GM19395 (cell line): ENCODE data around the gene PDE4D.

Source experiments
- ATAC-seq: cut with Tn5 transposase; IDR thresholded peaks from one replicate; pipeline ENCODE4 v1.9.1; 2021; ENCODE audit warnings: mild to moderate bottlenecking, moderate library complexity; ENCODE audit not compliant: unreplicated experiment

Gene PDE4D

DNA sequence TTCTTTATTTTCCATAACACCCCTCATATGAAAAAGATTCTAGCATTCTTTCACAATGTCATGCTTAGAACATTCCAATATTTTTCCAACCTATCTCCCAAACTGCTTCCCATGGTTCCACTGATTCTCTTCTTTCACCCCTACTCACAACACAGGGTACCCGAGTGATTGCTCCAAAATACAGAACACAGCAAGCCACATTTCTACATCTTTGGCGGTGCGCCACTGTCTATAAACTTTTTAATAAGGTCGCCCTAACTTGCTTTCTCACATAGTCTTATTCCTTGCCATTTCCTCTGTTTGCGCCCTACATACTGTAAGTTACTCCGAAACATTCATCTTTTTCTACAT lies 793.6 kb downstream of the PDE4D start:
- ATAC-seq = no peak

DNA sequence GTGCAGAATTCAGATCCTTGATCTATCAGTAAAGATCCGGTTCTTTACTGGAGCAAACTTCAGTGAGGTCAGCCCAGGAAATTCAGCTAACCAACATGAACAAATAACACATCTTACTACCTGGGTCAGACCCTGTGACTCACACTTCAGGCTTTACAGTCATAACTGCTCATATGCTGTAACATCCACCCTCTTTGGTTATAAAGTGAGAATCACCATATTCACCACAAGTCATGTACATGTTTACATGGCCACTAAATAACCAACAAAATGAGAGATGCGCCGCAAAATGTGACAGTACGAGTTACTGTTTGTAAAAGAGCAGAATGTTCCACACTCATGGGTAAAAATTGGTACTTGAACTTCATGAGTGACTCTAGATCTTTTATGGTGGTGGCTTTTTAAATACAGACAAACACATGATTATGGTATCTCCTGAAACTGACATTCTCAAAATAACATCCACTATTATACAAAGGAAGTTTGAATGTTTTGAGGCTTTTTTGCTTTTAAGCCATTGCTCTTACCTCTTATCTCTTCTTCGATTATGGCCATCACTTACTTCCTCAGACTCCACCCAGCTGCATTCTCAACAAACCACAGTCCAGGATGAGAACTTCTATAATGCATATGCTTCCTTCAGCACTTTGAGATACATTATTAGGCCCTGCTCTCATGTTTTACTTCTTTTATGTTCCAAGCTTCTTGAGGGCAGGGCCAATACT lies 794.1 kb downstream of the PDE4D start:
- ATAC-seq = peak; percentile 73

DNA sequence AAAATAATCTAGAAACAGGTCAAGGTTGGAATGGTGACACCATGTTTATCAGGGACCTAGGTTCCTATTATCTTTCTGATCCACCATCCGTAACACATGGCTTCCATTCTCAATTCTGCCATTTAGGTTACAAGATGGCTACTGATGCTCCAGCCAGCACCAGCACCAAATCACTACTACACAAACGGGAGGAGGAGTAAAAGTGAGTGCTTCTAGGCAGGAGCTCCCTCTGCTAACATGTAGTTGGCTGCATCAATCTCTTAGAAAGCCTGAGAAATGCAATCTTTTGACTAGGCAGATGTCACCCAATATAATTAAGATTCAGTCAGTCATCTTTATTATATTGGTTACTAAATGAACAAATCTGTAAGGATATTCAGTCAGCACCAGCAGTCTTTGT lies 794.8 kb downstream of the PDE4D start:
- ATAC-seq = no peak

DNA sequence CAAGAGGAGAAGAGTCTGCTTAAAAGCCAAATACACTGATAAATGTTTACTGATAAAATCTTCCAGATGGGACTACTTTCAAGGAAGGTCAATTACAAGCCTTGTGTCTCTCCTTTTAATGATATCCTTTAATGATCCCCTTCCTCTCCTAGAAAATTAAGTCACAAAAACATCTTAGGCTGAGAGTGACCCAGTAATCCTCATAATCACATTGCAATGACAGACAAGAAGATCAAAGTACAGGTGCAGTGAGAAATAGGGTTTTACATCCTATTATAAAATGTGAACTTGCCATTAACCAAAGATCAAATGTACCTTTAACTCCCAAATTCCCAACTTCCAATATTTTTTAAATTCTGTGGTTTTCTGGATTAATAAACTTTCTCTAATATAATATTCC lies 795.8 kb downstream of the PDE4D start:
- ATAC-seq = no peak

DNA sequence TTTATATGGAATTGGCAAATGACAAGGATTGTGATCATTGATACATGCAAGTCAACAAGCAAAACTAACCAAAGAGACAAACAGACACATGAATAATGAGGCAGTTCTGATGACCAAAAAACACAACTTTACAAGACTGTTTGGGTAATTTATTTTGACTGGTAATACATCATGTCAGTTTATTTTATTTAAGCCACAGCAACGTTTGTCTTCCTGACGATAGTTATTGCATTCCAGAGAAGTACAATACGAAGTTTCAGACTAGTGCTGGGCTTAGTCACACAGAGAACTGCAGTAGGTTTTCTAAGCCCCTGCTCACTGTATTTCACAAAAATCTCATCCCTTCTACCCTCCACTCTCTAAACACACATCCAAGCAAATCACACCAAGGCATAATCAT lies 796.4 kb downstream of the PDE4D start:
- ATAC-seq = no peak

DNA sequence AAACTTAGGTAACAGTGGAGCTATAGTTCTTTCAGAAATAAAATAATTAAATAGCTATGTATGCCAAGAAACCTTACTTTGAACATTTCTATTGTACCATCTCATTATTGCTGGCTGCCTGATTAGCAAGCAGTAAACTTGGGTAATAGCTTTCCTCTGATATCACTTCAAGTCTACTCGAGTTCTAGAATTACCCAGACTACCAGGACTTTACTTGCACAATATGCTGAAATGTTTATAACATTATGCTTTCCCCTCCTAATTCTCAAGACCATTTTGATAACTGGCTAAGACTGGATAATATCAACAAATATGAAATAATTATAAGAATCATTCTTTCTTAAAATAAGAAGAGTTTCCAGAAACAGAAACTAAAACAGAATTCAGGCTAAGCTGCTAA lies 798.0 kb downstream of the PDE4D start:
- no peak for ATAC-seq

DNA sequence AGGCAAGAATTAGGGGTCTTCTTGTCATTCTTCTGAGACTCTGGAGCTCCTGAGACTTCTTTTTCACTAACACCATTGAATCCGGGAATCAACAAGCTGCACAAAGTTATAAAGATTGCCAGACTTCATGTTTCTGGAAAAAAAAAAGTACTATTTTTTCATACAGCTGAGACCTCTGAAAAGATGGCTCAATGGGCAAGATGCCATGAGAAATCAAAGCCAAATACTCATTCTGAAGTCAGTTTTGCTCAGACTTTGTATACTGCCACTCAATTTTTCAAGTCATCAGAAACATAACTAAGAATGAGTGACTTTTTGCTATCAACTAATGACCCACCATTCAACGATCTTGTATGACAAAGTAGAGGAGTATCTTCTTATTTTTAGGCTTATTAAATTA lies 798.7 kb downstream of the PDE4D start:
- ATAC-seq = no peak

DNA sequence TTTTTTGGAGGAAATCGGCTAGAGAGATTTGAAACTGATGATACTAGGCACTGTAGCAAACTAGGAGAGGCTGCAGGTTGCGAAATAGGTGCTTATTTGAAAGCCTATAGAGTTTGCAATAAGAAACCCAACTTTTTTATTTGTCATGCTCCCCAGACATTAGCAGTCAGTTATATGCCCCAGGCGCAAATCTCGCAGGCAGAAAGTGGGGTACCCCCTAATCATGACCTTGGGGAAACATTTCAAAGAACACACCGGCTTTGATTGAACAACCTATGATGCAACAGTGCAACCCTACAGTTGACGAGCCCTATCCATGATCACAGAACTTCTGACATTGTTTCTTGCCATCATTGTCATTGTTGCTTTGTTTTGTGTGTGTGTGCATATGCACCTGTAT lies 800.2 kb downstream of the PDE4D start:
- ATAC-seq = no peak

DNA sequence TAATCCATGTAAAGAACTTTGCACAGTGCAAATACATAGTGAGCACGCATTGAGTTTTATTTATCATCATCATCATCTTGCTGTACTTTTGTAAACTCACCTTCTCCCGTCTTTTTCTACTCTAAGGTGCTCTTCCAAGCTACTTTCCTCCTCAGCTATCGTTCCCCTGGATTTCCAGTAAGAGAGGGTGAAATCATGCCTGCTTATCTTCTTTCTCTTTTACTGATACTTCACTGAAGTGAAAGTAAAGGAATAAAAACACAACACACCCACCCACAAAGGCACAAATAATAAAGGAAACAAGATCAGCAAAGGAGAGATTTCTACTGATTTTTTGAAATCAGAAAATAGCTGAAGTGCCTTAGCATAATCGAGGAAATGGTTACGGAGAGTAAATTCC lies 800.8 kb downstream of the PDE4D start:
- no peak for ATAC-seq

DNA sequence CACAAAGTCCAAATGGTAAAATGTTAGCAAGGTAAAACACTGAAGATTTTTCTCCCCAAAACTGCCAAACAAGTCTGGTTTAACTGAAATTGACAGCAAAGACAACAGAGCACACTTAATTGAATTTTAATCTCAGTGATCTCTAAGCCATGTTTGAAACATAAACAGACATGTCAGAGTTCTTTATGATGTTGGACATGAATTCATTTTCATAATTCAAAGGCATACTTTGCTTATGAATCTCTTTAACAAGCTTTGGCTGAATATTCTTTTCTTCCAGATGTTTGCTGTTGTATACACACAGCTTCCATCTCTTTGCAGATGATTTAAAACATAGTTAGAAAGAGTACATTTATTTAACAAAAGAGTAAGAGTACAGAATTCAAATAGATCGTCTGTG lies 801.6 kb downstream of the PDE4D start:
- ATAC-seq = no peak

DNA sequence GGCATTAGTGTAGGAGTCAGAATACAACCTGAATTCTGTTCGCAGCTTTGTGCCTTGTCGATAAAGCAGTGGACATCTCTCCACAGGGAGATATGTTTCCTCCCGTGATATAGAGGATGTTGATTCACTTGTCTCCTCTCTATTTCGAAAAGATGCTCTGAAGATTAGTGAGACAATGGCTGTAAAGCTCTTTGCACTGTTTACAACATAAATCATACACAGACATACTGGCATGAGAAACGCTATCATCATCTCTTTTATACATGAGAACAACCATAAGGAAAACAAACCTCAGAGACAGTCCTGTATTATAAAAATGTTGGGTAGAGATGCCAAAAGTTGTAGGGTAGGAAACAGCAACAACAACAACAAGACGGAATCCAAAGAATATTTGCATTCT lies 803.2 kb downstream of the PDE4D start:
- no peak for ATAC-seq

DNA sequence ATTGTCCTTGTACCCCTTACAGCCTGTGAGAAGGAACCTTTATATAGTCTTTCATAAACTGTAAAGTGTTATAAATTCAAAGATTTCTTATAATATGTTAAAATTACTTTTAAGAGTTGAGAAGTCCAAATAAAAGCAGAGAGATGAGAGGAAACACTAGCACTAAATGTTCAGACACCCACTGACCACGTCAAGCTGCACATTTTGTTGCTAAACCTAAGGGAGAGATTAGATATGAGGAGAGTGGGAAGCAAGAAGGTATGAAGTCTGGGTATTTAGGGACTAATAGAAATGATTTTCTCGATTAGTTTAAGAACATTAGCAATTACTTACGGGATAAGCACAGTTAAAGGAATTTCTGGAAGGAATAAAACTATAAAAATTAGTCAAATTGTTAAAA lies 803.8 kb downstream of the PDE4D start:
- no peak for ATAC-seq

DNA sequence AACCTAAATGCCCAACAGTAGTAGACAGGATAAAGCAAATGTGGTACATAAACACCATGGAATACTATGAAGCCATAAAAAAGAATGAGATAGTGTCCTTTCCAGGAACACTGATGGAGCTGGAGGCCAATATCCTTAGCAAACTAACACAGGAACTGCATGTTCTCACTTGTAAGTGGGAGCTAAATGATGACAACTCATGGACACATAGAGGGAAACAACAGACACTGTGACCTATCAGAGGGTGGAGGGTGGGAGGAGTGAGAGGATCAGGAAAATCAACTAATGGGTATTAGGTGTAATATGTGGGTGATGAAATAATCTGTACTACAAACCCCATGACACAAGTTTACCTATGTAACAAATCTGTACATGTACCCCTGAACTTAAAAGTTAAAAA lies 805.0 kb downstream of the PDE4D start:
- ATAC-seq = no peak

DNA sequence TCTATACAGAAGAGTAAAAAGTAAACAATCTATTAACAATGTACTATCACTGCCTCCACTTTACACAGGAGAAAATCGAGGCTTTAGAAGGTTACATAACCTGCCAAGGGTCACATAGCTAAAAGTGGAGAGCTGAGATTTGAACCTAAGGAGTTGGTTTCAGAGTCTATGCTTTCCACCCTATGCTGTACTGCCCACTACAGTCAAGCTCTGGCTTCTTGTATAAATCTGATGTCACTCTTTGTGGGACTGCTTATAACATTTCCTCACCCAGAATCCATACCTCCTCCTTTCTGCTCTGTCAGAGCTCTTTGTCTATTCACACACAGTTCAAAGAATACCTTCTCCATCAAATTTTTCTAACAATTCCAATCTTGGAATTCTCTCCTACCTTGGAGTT lies 807.5 kb downstream of the PDE4D start:
- no peak for ATAC-seq

DNA sequence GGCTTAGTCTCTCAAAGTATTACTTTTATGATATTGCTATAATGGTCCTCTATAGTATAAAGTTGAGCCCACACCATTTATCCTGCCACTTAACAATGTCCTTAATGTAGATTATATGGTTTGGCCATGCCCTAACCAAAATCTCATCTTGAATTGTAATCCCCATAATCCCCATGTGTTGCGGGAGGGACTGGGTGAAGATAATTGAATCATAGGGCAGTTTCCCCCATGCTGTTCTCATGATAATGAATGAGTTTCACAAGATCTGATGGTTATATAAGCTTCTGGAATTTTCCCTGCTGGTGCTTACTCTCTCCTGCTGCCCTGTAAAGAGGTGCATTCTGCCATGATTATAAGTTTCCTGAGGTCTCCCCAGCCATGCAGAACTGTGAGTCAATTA lies 811.8 kb downstream of the PDE4D start:
- no peak for ATAC-seq

DNA sequence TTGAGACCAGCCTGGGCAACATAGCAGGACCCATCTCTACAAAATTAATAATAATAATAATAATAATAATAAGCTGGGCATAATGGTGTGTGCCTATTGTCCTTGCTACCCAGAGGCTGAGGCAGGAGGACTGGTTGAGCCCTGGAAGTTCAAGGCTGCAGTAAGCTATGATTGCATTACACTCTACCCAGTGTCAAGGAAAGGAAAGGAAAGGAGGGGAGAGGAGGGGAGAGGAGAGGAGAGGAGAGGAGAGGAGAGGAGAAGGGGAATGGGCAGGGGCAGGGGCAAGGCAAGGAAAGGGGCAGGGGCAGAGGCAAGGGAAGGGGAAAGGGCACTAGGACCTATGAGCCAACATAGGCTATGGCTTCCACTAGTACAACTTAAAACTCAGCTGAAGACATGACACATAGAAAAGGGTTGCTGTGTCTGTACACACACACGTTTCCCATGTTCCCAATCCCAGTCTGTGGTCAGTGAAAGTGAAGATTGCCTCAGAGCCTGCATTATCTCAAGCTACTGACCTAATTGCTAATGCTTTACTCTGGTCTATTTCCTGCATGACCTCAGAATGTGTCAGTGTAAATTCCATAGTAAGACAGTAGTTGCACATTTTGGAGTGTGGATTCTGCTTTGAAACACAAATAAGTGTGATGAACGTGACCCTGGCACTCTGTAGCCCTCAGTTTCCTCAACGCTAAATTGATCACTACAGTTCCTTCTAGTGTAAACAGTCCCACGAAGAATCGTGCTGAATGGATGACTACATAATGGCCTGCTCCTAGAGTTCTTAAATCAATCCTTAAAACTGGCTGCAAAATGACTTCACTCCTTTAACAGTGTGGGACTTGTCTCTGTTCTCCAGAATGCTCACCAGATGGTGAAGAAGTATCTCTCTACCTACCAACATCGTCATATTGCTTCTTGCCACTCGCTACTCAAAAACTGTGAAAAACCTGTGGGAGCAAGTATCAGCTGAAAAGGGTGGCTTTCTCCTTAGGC lies 813.6 kb downstream of the PDE4D start:
- ATAC-seq = no peak

DNA sequence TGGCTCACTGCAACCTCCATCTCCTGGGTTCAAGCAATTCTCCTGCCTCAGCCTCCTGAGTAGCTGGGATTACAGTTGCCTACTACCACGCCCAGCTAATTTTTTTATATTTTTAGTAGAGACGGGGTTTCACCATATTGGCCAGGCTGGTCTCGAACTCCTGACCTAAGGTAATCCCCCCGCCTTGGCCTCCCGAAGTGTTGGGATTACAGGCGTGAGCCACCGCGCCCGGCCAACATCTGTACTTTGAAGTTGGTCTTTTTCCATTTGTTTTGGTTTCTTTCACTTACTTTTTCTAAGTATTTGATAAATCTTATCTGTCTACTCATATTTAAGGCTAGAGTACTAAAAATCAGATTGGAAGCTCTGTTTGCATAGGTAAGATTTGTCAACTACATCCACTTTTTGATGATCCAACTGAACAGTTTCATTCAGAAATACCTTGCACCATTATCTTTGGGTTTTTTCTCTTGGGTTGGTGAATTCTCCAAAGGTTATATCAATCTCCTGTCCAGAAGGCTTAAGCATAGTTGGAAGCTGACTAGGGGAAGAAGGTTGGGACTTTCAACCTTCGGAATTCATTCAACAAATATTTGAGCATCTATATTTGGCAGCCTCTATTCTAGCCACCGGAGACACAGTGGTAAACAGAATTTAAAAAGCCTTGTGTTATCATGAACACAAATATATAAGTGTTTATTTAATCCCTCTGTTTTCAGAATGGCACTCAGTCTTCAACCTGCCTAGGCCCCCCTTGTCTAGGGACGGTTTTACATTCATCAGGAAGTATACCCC lies 821.6 kb downstream of the PDE4D start:
- no peak for ATAC-seq

DNA sequence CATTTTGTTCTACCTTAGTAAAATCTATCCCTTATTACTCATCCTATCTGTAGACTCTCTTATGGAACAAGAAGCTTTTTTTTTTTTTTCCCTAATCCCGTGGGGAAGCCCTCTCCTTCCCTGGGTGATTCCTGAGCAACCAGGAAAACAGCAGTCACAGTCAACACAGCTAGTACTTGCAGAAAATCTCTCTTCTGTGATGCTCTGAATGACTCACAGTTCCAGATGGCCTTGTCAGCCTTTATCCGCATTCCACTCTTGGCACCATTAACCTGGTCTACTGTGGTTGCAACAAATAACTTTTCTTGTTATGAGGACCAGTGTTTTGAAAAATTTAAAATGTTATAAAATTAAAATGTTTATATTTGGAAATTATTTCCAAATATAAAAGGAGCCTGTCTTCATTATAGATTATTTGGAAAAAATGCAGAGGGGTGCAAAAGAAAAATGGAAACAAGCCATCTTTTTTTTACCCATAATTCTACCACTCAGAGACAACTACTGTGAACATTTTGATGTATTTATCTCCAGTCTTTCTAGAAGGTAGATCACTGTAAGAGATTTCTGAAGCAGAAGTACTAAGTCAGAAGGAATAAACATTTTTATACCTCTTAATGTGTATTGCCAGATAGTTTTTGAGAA lies 824.0 kb downstream of the PDE4D start:
- ATAC-seq = no peak

DNA sequence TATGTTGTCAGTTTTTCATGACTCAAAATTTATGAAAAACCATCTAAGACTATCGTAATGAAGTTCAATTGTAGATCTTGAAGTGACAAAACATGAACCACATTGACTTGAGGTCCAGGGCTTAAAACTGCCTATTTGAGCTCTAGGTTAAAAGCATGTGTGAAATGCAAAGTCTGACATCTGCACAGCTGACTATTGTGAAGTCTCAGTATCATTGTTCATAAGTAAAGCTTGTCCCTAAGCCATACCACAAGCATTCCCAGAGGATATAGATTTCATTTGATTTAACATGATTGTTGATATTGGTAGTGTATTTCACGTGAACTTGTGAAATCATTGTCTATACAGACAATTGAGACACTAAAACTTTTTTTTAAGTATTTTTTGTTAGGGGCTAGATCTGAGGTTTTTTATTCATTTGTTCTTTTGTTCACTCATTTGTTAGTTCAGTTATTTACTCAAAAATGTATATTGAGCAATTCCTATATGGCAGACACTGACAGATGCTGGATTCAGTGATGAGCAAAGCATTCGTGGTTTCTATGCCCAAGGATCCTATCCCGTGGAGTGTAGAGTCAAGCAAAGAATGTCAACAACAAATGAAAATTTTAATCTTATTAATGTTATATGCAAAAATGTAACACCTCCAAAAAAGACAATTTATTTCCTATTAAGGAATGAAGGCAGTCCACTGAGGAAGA lies 825.4 kb downstream of the PDE4D start:
- ATAC-seq = no peak

DNA sequence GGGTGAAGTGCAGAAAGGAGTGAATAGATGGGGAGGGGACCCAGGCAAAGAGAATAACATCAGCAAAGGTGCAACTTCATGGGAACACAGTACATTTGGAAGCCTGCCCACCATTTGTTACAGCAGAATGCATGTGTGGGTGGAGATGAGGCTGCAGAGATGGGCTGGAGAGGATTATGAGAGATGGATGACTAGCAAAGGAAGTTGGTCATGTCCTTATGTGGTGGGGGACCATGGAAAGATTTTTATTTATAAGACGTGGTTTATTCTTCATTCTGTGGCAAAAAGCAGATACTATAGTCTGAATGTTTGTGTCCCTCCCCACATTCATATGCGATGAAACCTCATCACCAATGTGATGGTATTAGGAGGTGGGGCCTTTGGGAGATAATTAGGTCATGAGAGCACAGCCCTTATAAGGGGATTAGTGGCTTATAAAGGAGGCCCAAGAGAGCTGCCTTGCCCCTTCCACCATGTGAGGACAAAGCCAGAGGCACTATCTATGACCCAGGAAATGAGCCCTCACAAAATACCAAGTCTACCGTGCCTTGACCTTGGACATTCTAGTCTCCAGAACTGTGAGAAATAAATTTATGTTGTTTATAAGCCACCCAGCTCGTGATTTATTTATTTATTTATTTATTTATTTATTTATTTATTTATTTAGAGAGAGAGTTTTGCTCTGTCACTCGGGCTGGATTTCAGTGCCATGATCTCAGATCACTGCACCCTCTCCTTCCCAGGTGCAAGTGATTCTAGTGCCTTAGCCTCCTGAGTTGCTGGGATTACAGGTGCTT lies 827.0 kb downstream of the PDE4D start:
- ATAC-seq = no peak
